Stomach (tissue), 4 donors: ENCODE measurements around the gene PRKD1.

Experiments
- EP300 ChIP-seq: sonication (generic); formaldehyde crosslinking; IDR thresholded peaks from one replicate; pipeline ENCODE4 v1.6.1; 2017; ENCODE audit warnings: antibody characterized with exemption
- POLR2A ChIP-seq, 4 donors: fragments of 450-650 bp; IDR thresholded peaks; one replicate each; pipeline ENCODE4 v1.6.1; 2016; ENCODE audit warnings: antibody characterized with exemption in 4 of 4, control low read depth in 2 of 4, mild to moderate bottlenecking in 1 of 4, moderate library complexity in 1 of 4
- TF ChIP-seq, protein P1 (sequence below), 7 experiments: fragments of 450-650 bp in 4 of 7; fragments of 200-600 bp in 3 of 7; sonication (generic) in 3 of 7; IDR thresholded peaks; one replicate each; pipeline ENCODE4 v1.5.1; 2016 to 2019; ENCODE audit warnings: antibody characterized with exemption in 7 of 7, control low read depth in 2 of 7, mild to moderate bottlenecking in 1 of 7

GRCh38 chr14:29838752-29839151, 88.9 kb downstream of the PRKD1 start:
- TF ChIP-seq, protein P1, sequence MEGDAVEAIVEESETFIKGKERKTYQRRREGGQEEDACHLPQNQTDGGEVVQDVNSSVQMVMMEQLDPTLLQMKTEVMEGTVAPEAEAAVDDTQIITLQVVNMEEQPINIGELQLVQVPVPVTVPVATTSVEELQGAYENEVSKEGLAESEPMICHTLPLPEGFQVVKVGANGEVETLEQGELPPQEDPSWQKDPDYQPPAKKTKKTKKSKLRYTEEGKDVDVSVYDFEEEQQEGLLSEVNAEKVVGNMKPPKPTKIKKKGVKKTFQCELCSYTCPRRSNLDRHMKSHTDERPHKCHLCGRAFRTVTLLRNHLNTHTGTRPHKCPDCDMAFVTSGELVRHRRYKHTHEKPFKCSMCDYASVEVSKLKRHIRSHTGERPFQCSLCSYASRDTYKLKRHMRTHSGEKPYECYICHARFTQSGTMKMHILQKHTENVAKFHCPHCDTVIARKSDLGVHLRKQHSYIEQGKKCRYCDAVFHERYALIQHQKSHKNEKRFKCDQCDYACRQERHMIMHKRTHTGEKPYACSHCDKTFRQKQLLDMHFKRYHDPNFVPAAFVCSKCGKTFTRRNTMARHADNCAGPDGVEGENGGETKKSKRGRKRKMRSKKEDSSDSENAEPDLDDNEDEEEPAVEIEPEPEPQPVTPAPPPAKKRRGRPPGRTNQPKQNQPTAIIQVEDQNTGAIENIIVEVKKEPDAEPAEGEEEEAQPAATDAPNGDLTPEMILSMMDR (IDR thresholded peaks at IDR 0.05): no peak
- TF ChIP-seq EP300: no peak
- no peak for TF ChIP-seq POLR2A (IDR thresholded peaks at IDR 0.05)
